NB4 (cell line): ENCODE results near the gene EXOC6.

ENCODE experiments used
- CTCF ChIP-seq: IDR thresholded peaks from one replicate; pipeline ENCODE4 v1.5.1; 2012; ENCODE audit warnings: low read depth, low read length
- POLR2A ChIP-seq: IDR thresholded peaks from 2 replicates; pipeline ENCODE4 v1.6.1; 2011; ENCODE audit warnings: mild to moderate bottlenecking; ENCODE audit not compliant: insufficient read length; ENCODE audit errors: extremely low read depth

GRCh38 chr10:92851003-92851402 lies 2.7 kb downstream of the EXOC6 start:
- TF ChIP-seq CTCF (no peak), POLR2A (no peak)
